ENCODE results near the gene GATD1. TPM values are rescaled to one million over a fixed set of nuclear protein-coding genes. Genes with fewer than 3 reads are reported as not detected.
A peak's percentile ranks its signal among the peaks of the same experiment; 100 is the strongest.

GATD1 gene, protein sequence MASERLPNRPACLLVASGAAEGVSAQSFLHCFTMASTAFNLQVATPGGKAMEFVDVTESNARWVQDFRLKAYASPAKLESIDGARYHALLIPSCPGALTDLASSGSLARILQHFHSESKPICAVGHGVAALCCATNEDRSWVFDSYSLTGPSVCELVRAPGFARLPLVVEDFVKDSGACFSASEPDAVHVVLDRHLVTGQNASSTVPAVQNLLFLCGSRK
- total RNA-seq: 10 to 100 TPM; 24.6 to 63.1 TPM
- 10 to 100 TPM; 22.1 to 53.6 TPM for polyA plus RNA-seq
- long read RNA-seq, donor 1, full-length matches to known transcripts: 8 of 14 reads
- long read RNA-seq, donor 1, partial matches to known transcripts: 6 of 14 reads
- long read RNA-seq, donor 1, other reads (novel, unspliced or antisense): 0 of 14 reads
- long read RNA-seq, donor 2, partial matches to known transcripts: 0 of 2 reads
- long read RNA-seq, donor 2, other reads (novel, unspliced or antisense): 0 of 2 reads
- long read RNA-seq, donor 3, full-length matches to known transcripts: 8 of 13 reads
- long read RNA-seq, donor 3, partial matches to known transcripts: 5 of 13 reads
- long read RNA-seq, donor 3, other reads (novel, unspliced or antisense): 0 of 13 reads
- long read RNA-seq, donor 4, partial matches to known transcripts: 0 of 2 reads
- long read RNA-seq, donor 4, other reads (novel, unspliced or antisense): 0 of 2 reads
- long read RNA-seq, donor 5, full-length matches to known transcripts: 6 of 11 reads
- long read RNA-seq, donor 5, partial matches to known transcripts: 5 of 11 reads
- long read RNA-seq, donor 5, other reads (novel, unspliced or antisense): 0 of 11 reads

DNA sequence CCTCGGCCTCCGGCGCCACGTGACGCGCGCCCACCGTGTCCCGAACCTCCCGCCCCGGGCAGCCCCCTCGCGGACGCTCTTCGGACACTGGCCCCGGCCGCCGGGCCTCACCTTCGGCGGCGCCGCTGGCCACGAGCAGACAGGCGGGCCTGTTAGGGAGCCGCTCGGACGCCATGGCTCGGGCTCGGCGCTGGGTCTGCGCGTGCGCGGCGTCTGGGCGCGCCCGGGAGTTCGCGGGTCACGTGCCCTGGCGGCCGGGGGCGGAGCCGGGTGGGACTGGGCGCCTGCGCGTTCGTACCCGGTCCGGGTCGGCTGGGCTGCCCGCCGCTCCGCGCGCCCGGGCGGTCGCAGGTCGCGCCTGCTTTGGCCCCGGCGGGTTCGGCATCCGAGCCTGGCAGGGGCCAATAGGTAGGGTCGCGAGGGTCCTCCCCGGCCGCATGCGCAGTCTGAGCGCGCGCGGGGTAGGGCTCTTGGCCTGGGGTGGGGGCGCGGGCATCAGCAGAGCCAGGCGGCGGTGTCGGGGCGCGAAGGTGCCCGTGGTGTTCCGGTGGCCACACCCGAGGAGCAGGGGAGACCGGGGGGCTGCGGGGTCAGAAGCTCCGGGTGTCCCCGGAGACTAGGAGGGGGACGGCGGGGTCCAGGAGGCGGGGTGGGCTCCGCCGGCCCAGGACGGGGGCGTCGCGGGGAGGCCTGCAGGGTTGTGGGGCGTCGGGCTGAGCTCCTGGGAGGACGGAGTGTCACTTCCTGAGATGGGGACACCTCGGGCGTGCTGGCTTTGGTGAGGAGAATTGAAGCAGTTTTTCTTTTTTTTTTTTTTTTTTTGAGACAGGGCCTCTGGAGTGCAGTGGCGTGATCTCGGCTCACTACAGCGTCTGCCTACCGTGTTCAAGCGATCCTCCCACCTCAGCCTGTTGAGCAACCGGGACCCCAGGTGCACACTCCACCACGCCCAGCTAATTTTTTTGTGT, at the start of gene GATD1:
Gene GATD1, minus strand, starts transcription at position 200 of the 968 bp plus-strand sequence. Its CDS starts 25 bp downstream, at position 175.
- Histone ChIP-seq H3K27me3 (ENCODE audit: control insufficient read depth in 3 of 3, insufficient read depth in 3 of 3, low read length in 2 of 3) (no peaks in the 10 kb centered on the region), H3K4me1 (ENCODE audit: control insufficient read depth in 5 of 5, insufficient read depth in 5 of 5, low read length in 5 of 5) (peaks cover 0 to 19% (median 3%) of the 10 kb centered on the region in 5 donors), H3K36me3 (ENCODE audit: control insufficient read depth in 4 of 4, insufficient read depth in 4 of 4, low read length in 4 of 4) (peaks cover 0 to 12% (median 4%) of the 10 kb centered on the region in 4 donors), H3K9ac (ENCODE audit: insufficient read depth in 1 of 2, low read length in 2 of 2) (peak within 1 kb of the TSS in 1 of 2 donors; percentile 23), H3K9me3 (ENCODE audit: control insufficient read depth in 4 of 4, insufficient read depth in 3 of 4, low read length in 3 of 4) (no peaks in the 10 kb centered on the region), H3K4me3 (peak within 1 kb of the TSS; percentile 83), H3K27ac (ENCODE audit: low read depth in 1 of 2, low read length in 1 of 2) (peak within 1 kb of the TSS; percentile 76 to 79)
- DNase-seq (peak; percentile 91 to 93 (median 93)), ATAC-seq (ENCODE audit: insufficient read depth, low FRiP score) (peak; percentile 92)
- TF ChIP-seq, protein P1, sequence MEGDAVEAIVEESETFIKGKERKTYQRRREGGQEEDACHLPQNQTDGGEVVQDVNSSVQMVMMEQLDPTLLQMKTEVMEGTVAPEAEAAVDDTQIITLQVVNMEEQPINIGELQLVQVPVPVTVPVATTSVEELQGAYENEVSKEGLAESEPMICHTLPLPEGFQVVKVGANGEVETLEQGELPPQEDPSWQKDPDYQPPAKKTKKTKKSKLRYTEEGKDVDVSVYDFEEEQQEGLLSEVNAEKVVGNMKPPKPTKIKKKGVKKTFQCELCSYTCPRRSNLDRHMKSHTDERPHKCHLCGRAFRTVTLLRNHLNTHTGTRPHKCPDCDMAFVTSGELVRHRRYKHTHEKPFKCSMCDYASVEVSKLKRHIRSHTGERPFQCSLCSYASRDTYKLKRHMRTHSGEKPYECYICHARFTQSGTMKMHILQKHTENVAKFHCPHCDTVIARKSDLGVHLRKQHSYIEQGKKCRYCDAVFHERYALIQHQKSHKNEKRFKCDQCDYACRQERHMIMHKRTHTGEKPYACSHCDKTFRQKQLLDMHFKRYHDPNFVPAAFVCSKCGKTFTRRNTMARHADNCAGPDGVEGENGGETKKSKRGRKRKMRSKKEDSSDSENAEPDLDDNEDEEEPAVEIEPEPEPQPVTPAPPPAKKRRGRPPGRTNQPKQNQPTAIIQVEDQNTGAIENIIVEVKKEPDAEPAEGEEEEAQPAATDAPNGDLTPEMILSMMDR (IDR thresholded peaks at IDR 0.05; ENCODE audit: control extremely low read depth, extremely low read depth): no peak
- WGBS, 2 donors: 1% methylated on average over 95 to 110 of the region's 110 CpGs

DNA sequence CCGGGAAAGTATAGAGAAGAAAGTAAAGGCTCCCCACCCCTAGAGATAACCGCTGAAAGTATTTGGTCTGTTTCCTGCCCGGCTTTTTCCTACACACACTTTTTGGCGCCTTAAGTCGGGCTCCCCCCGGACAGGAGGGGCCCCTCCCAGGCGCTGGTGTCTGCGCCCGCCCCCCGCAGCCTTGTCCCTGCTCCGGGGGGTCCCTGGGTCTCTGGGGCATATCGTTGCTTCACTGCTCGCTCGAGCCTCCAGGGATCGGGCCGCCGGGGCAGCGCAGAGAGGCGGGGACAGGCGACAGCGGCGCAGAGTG, 49.5 kb upstream of the GATD1 start:
- Histone ChIP-seq H3K36me3 (ENCODE audit: control insufficient read depth in 4 of 4, insufficient read depth in 4 of 4, low read length in 4 of 4) (peaks cover 0 to 31% (median 2%) of the 10 kb centered on the region in 4 donors), H3K9me3 (ENCODE audit: control insufficient read depth in 4 of 4, insufficient read depth in 3 of 4, low read length in 3 of 4) (peaks cover 0 to 3% (median 0%) of the 10 kb centered on the region in 4 donors), H3K27me3 (ENCODE audit: control insufficient read depth in 3 of 3, insufficient read depth in 3 of 3, low read length in 2 of 3) (peaks cover 0 to 22% (median 19%) of the 10 kb centered on the region in 3 donors), H3K9ac (ENCODE audit: insufficient read depth in 1 of 2, low read length in 2 of 2) (no peak overlapping the region), H3K27ac (ENCODE audit: low read depth in 1 of 2, low read length in 1 of 2) (peak overlapping the region; percentile 41 to 84), H3K4me3 (peak overlapping the region; percentile 24), H3K4me1 (ENCODE audit: control insufficient read depth in 5 of 5, insufficient read depth in 5 of 5, low read length in 5 of 5) (peaks cover under 1 to 57% (median 35%) of the 10 kb centered on the region in 5 donors)
- 0 to 1% methylated on average over 22 of the region's 22 CpGs for WGBS, 2 donors
- no peak for DNase-seq
- no peak for ATAC-seq (ENCODE audit: insufficient read depth, low FRiP score)
- TF ChIP-seq, protein P1 (IDR thresholded peaks at IDR 0.05; ENCODE audit: control extremely low read depth, extremely low read depth): no peak

DNA sequence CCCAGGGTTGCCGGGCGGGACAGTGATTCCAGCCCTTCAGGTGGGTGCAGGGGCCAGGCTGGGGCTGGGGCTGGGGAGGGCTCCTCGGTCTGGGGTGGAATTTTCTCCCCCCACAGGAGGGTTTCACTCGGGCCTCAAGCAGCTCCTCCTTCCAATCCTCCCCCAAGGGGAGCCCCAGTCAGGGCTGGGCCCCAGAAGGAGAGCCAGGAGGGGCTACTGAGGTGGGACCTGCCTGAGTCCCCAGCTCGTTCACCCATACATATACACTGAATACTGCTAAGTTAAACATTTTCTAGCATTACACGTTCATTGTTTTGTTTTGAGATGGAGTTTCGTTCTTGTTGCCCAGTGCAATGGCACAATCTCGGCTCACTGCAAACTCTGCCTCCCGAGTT, 48.9 kb upstream of the GATD1 start:
- DNase-seq (no peak), ATAC-seq (ENCODE audit: insufficient read depth, low FRiP score) (no peak)
- Histone ChIP-seq H3K27me3 (ENCODE audit: control insufficient read depth in 3 of 3, insufficient read depth in 3 of 3, low read length in 2 of 3) (peaks cover 0 to 18% (median 18%) of the 10 kb centered on the region in 3 donors), H3K27ac (ENCODE audit: low read depth in 1 of 2, low read length in 1 of 2) (no peak overlapping the region), H3K36me3 (ENCODE audit: control insufficient read depth in 4 of 4, insufficient read depth in 4 of 4, low read length in 4 of 4) (peaks cover 0 to 33% (median 2%) of the 10 kb centered on the region in 4 donors), H3K4me3 (no peak overlapping the region), H3K9ac (ENCODE audit: insufficient read depth in 1 of 2, low read length in 2 of 2) (no peak overlapping the region), H3K4me1 (ENCODE audit: control insufficient read depth in 5 of 5, insufficient read depth in 5 of 5, low read length in 5 of 5) (peaks cover 4 to 53% (median 35%) of the 10 kb centered on the region in 5 donors), H3K9me3 (ENCODE audit: control insufficient read depth in 4 of 4, insufficient read depth in 3 of 4, low read length in 3 of 4) (peaks cover 0 to 3% (median 0%) of the 10 kb centered on the region in 4 donors)
- TF ChIP-seq, protein P1 (IDR thresholded peaks at IDR 0.05; ENCODE audit: control extremely low read depth, extremely low read depth): no peak
- 63 to 71% methylated on average over 9 of the region's 9 CpGs for WGBS, 2 donors

Measured in lung (tissue), 16 donors.